Stimulated activated CD4-positive, alpha-beta T cell treated with anti-CD3 and anti-CD28 coated beads, Interleukin-2, amount 100 ng/mL, for 4 hours (primary cell): ENCODE data around the gene MYNN.

Experiments
- DNase-seq: peaks from one replicate; pipeline ENCODE4 v3.0.0-alpha.2; 2020; ENCODE audit warnings: low read depth

Gene MYNN

GRCh38 chr3:169777822-169778221 is 4.6 kb downstream of the MYNN start:
- DNase-seq: no peak

DNA sequence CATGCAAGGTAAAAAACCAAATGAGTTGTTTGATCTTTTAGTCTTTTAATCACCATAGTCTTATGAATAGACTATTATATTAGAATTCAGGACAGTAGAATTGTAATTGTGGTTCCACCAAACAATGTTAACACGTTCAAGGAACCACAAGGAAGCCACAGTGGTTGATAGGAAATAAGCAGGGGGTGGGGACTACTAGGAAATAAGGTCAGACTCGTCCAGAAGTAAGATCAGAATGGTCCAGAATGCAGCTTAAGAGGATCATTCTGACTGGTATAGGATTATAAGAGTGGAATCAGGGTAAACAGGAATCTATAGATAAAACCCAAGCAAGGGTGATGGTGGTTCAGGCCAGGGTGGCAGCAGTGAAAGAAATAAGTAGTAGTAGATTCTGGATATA is 7.5 kb downstream of the MYNN start:
- DNase-seq: no peak

DNA sequence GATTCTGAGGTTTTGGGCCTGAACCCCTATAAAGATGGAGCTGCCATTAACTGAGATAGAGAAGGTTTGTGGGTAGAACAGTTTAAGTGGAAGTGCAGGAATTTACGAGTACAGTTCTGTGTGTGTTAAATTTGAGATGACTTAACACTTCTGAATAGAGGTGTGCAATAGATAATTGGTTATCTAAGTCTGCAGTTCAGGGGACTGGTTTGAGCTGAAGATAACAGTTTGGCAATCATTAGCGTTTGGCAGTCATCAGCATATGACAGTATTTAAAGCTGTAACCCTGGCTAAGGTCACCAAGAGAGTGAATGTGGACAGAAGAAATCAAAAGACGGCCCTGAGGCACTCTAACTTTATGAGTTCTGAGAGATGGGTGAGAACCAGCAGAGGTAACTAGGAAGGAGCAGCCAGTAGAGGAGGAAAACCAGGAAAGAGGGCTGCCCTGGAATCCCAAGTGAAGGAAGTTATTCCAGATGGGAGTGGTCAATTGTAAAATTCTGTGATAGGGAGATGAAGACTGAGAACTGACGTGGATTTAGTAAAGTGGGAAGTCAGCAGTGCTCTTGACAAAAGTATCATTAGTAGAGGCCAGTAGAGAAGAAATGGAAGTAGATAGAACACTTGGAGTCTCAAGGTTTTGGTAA is 8.1 kb downstream of the MYNN start:
- DNase-seq: no peak

DNA sequence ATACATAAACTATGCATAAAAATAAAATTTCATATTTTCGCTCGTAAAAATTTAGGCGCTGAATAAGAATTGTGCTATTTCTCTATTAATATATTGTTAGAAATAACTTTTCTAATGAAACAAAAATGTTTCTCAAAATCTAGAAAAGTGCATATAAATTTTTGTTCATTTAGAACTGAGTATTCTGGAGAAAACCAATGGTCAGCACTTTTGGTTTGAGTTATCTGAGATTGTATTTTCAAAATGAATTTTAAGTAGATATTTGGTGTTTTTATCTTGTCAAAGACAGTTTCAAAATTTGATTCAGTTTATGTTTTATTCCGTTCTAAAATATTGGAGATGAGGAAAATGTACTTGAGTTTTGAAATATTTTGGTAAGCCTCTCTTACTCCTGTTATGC is 13.9 kb downstream of the MYNN start:
- DNase-seq: no peak

GRCh38 chr3:169787791-169788190 is 14.6 kb downstream of the MYNN start:
- DNase-seq: no peak

DNA sequence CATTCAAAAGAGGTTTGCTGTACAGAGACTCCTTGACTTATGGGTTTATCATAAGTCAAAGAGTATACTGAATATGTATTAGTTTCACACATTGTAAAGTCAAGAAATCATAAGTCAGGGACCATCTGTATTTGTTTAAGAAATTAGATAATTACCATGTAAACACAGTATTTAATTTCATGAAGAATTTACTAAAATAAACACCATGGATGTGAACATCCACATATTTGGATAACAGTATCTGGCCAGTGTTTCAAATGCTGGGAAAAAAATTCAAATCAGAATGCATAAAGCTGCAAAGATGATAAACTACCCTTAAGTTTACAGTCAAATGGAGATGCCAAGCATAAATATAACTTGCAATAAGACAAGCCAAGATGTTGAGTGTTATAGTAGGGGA is 17.0 kb downstream of the MYNN start:
- DNase-seq: no peak

- DNase-seq: no peak
Observed at GRCh38 chr3:169790687-169791429, 17.7 kb downstream of the MYNN start.

GRCh38 chr3:169792359-169792758 is 19.2 kb downstream of the MYNN start:
- no peak for DNase-seq

- DNase-seq: no peak
Observed at GRCh38 chr3:169804681-169805080, 31.5 kb downstream of the MYNN start.

GRCh38 chr3:169809230-169809795 is 36.1 kb downstream of the MYNN start:
- no peak for DNase-seq

GRCh38 chr3:169811631-169812331 is 38.6 kb downstream of the MYNN start:
- DNase-seq: no peak

DNA sequence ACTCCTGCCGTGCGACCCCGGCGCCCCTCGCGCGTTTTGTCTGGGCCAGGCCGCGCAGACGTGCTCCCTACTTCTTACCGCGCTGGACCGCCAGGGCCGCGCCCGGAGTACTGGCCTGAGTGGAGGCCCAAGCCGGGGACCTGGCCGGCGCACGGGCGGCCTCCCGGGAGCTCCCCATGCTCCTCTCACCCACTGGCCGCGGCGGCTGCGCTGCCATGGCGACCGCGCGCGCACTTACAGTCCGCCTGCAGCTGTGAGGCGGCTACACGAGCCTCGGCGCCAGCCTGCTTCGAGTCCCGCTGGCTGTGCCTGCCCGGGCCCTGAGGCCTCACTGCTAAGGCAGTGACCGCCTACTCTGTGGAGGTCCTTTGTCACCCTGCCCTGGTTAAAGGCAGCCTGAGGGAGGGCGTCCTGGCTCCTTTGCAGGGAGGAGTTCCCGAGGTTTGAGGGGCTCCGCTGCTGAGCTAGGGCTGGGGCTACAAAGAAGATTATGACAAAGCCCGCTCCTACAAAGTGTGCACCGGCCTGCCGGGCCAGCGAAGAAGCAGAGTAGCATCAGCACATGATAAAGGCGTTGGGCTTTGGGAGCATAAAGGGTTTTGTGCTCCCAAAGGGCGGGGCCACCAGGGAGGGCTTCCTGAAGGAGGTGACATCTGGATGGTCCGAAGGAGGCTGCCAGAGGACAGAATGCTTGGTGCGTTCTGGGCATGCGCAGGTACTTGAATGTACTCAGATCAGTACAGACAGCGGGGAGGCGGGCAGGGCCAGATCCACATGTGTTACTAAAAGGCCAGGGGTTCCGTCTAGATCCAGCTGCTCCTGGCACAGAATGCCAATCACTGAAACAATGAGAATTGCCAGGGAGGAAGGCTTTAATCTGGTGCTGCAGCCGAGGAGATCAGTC is 39.4 kb downstream of the MYNN start, which contains the start of the genes LRRC34 and LRRIQ4:
Gene LRRC34 (minus strand): TSS at position 573 of the 904 bp plus-strand sequence. CDS start 356 bp downstream, at position 217.
Gene LRRIQ4 (plus strand): TSS at position 539 of the 904 bp plus-strand sequence. CDS start 9,052 bp downstream, outside the sequence.
- DNase-seq: peak; percentile 58

- no peak for DNase-seq
Observed at GRCh38 chr3:169813278-169813677, 40.1 kb downstream of the MYNN start.

- peak; percentile 77 for DNase-seq
Observed at GRCh38 chr3:169813757-169814517, 40.7 kb downstream of the MYNN start.

- no peak for DNase-seq
Observed at GRCh38 chr3:169815590-169816150, 42.5 kb downstream of the MYNN start.

- no peak for DNase-seq
Observed at GRCh38 chr3:169818316-169818715, 45.1 kb downstream of the MYNN start.

- DNase-seq: no peak
Observed at GRCh38 chr3:169822091-169822490, 48.9 kb downstream of the MYNN start.

GRCh38 chr3:169822540-169822939 is 49.3 kb downstream of the MYNN start:
- DNase-seq: no peak

- no peak for DNase-seq
Observed at GRCh38 chr3:169822983-169823382, 49.8 kb downstream of the MYNN start.

GRCh38 chr3:169825316-169825715 is 52.1 kb downstream of the MYNN start:
- no peak for DNase-seq
